CD4-positive, alpha-beta T cell treated with Interleukin-12 subunit alpha and Interleukin-12 subunit beta, for 1 hour (primary cell): ENCODE measurements around the gene NOX3.
"Not testable (repeated sequence)": the region's sequence is repeated elsewhere in the genome, so short reads cannot be mapped to it uniquely, and the experiment has no call there.

ENCODE experiments used
- DNase-seq: peaks from one replicate; pipeline ENCODE4 v3.0.0-alpha.2; 2020

Gene NOX3

GRCh38 chr6:155455766-155456165 lies at the start of gene NOX3:
TSS of gene NOX3 (minus strand) at chr6:155455839. CDS start at chr6:155455800, 39 bp downstream.
- DNase-seq: no peak

GRCh38 chr6:155504848-155505607 lies 49.4 kb upstream of the NOX3 start:
- DNase-seq: no peak

- no peak for DNase-seq
These were observed 46.8 kb upstream of the NOX3 start for GRCh38 chr6:155502393-155502792.

GRCh38 chr6:155499574-155499973 lies 43.9 kb upstream of the NOX3 start:
- DNase-seq: no peak

- no peak for DNase-seq
These were observed 42.7 kb upstream of the NOX3 start for GRCh38 chr6:155498370-155498769.

- no peak for DNase-seq
These were observed 41.6 kb upstream of the NOX3 start for GRCh38 chr6:155497273-155497672.

GRCh38 chr6:155495011-155495768 lies 39.6 kb upstream of the NOX3 start:
- no peak for DNase-seq

GRCh38 chr6:155493694-155494143 lies 38.1 kb upstream of the NOX3 start:
- no peak for DNase-seq

GRCh38 chr6:155493026-155493693 lies 37.5 kb upstream of the NOX3 start:
- no peak for DNase-seq

GRCh38 chr6:155492061-155492735 lies 36.6 kb upstream of the NOX3 start:
- DNase-seq: no peak

- no peak for DNase-seq
These were observed 35.8 kb upstream of the NOX3 start for GRCh38 chr6:155491421-155491820.

GRCh38 chr6:155488197-155488596 lies 32.6 kb upstream of the NOX3 start:
- not testable (repeated sequence) for DNase-seq

- DNase-seq: no peak
These were observed 31.9 kb upstream of the NOX3 start for GRCh38 chr6:155487371-155488130.

- DNase-seq: no peak
These were observed 31.2 kb upstream of the NOX3 start for GRCh38 chr6:155486721-155487294.

GRCh38 chr6:155485756-155486155 lies 30.1 kb upstream of the NOX3 start:
- no peak for DNase-seq

GRCh38 chr6:155483858-155484257 lies 28.2 kb upstream of the NOX3 start:
- DNase-seq: no peak

- no peak for DNase-seq
These were observed 25.6 kb upstream of the NOX3 start for GRCh38 chr6:155481215-155481614.

- DNase-seq: no peak
These were observed 18.1 kb upstream of the NOX3 start for GRCh38 chr6:155473741-155474140.

- DNase-seq: no peak
These were observed 17.2 kb upstream of the NOX3 start for GRCh38 chr6:155472886-155473285.

GRCh38 chr6:155470979-155471616 lies 15.5 kb upstream of the NOX3 start:
- DNase-seq: not testable (repeated sequence)

- not testable (repeated sequence) for DNase-seq
These were observed 12.9 kb upstream of the NOX3 start for GRCh38 chr6:155468543-155468942.
